CD14-positive monocyte (primary cell): ENCODE measurements around the gene AATK. TPM values are rescaled to one million over a fixed set of nuclear protein-coding genes. Genes with fewer than 3 reads are reported as not detected.

Source experiments
- DNase-seq, 3 donors: peaks; one replicate each; pipeline ENCODE4 v3.0.0-alpha.2; 2011 to 2022
- H2AFZ ChIP-seq: 2 replicates; pipeline ENCODE4 v1.6.0; 2012; ENCODE audit warnings: mild to moderate bottlenecking, low read depth, low read length, inconsistent platforms; ENCODE audit not compliant: insufficient read depth, poor library complexity, severe bottlenecking
- H3K27ac ChIP-seq, 2 donors: 1 replicate in 1 of 2; 2 replicates in 1 of 2; pipeline ENCODE4 v1.5.1; 2012 to 2013; ENCODE audit warnings: low read length in 2 of 2, control low read depth in 1 of 2, inconsistent platforms in 1 of 2, low read depth in 1 of 2, mild to moderate bottlenecking in 1 of 2
- H3K27me3 ChIP-seq, 2 donors: one replicate each; pipeline versions ENCODE4 v1.6.0 to v1.6.1; 2011 to 2013; ENCODE audit warnings: low read length in 2 of 2; ENCODE audit not compliant: control insufficient read depth in 2 of 2, insufficient read depth in 2 of 2
- H3K36me3 ChIP-seq, 2 donors: replicated peaks in 1 of 2; 1 replicate in 1 of 2; 2 replicates in 1 of 2; pipeline versions ENCODE4 v1.5.1 to v1.6.1; 2012 to 2013; ENCODE audit warnings: low read length in 2 of 2, control low read depth in 1 of 2, inconsistent platforms in 1 of 2, mild to moderate bottlenecking in 1 of 2; ENCODE audit not compliant: insufficient read depth in 2 of 2, control insufficient read depth in 1 of 2
- H3K4me1 ChIP-seq, 2 donors: 1 replicate in 1 of 2; 2 replicates in 1 of 2; pipeline versions ENCODE4 v1.5.1 to v1.6.1; 2012 to 2013; ENCODE audit warnings: low read length in 2 of 2, control low read depth in 1 of 2, inconsistent platforms in 1 of 2, mild to moderate bottlenecking in 1 of 2, moderate library complexity in 1 of 2; ENCODE audit not compliant: insufficient read depth in 2 of 2, control insufficient read depth in 1 of 2
- H3K4me2 ChIP-seq: replicated peaks from 2 replicates; pipeline ENCODE3; 2012; ENCODE audit warnings: low read length, moderate library complexity, mild to moderate bottlenecking; ENCODE audit not compliant: poor library complexity, severe bottlenecking; ENCODE audit errors: extremely low read depth
- H3K4me3 ChIP-seq, 3 experiments: fragments of 200-600 bp in 1 of 3; sonication (generic) in 1 of 3; replicated peaks in 1 of 3; 1 replicate in 2 of 3; 2 replicates in 1 of 3; pipeline ENCODE4 v1.5.1; 2011 to 2013; ENCODE audit warnings: low read length in 3 of 3, mild to moderate bottlenecking in 3 of 3, control low read depth in 2 of 3, low read depth in 2 of 3, inconsistent platforms in 1 of 3, moderate library complexity in 1 of 3
- H3K79me2 ChIP-seq: 2 replicates; pipeline ENCODE4 v1.6.0; 2012; ENCODE audit warnings: mild to moderate bottlenecking, control low read depth, inconsistent platforms, low read length, moderate library complexity; ENCODE audit not compliant: insufficient read depth
- H3K9ac ChIP-seq: 2 replicates; pipeline ENCODE4 v1.6.0; 2017; ENCODE audit warnings: low read length, mild to moderate bottlenecking; ENCODE audit not compliant: insufficient read depth, poor library complexity, severe bottlenecking
- H3K9me3 ChIP-seq, 2 donors: replicated peaks in 1 of 2; 1 replicate in 1 of 2; 2 replicates in 1 of 2; pipeline versions ENCODE4 v1.5.1 to v1.6.1; 2012 to 2013; ENCODE audit warnings: low read length in 2 of 2, control low read depth in 1 of 2; ENCODE audit not compliant: control insufficient read depth in 1 of 2, insufficient read depth in 1 of 2
- H4K20me1 ChIP-seq: 2 replicates; pipeline ENCODE4 v1.6.0; 2012; ENCODE audit warnings: mild to moderate bottlenecking, low read length, control low read depth, moderate library complexity; ENCODE audit not compliant: insufficient read depth
- H3K27ac Mint-ChIP-seq, 7 donors: one replicate each; pipeline ENCODE4 v1.8.0; 2020; ENCODE audit warnings: mild to moderate bottlenecking in 7 of 7, mixed read lengths in 7 of 7, moderate library complexity in 6 of 7, inconsistent platforms in 2 of 7
- H3K27me3 Mint-ChIP-seq, 3 donors: one replicate each; pipeline ENCODE4 v1.8.0; 2021 to 2022; ENCODE audit warnings: low read depth in 3 of 3, mild to moderate bottlenecking in 3 of 3, mixed read lengths in 3 of 3, moderate library complexity in 3 of 3, inconsistent platforms in 1 of 3
- H3K36me3 Mint-ChIP-seq, 2 donors: one replicate each; pipeline ENCODE4 v1.8.0; 2020; ENCODE audit warnings: mixed read lengths in 2 of 2, inconsistent platforms in 1 of 2, mild to moderate bottlenecking in 1 of 2
- H3K4me1 Mint-ChIP-seq: one replicate; pipeline ENCODE4 v1.8.0; 2020; ENCODE audit warnings: mild to moderate bottlenecking, mixed read lengths
- H3K4me3 Mint-ChIP-seq, 2 donors: one replicate each; pipeline ENCODE4 v1.8.0; 2020; ENCODE audit warnings: mild to moderate bottlenecking in 2 of 2, mixed read lengths in 2 of 2, moderate library complexity in 1 of 2
- H3K9me3 Mint-ChIP-seq, 7 donors: one replicate each; pipeline ENCODE4 v1.8.0; 2020 to 2022; ENCODE audit warnings: mixed read lengths in 7 of 7, mild to moderate bottlenecking in 6 of 7, moderate library complexity in 6 of 7, inconsistent platforms in 2 of 7
- CTCF ChIP-seq: fragments of 200-600 bp; IDR thresholded peaks from one replicate; pipeline ENCODE4 v1.8.0; 2022; ENCODE audit warnings: antibody characterized with exemption, mild to moderate bottlenecking
- WGBS: methylation state at CpG from one replicate; pipeline ENCODE4 v1.1.5; 2013; ENCODE audit warnings: missing lambda C conversion rate; ENCODE audit not compliant: insufficient coverage; 5-methylcytosine and 5-hydroxymethylcytosine counted together
- intact Hi-C, 2 donors: fragments of 100-400 bp; cut with micrococcal nuclease; formaldehyde crosslinking; loops; one replicate each; pipeline versions ENCODE4 v1.15.0 to v1.15.1; 2023
- polyA plus RNA-seq, 3 donors: library from polyadenylated mRNA; depleted of rRNA in 1 of 3; unstranded in 2 of 3; stranded (reverse) in 1 of 3; fragments of 300-500 nt in 2 of 3; fragments of >200 nt in 1 of 3; fragmentation: Illumina TruSeq in 2 of 3; gene quantifications; 1 replicate in 2 of 3; 2 replicates in 1 of 3; pipeline ENCODE4 v1.2.3, GENCODE V29; 2012 to 2021

Gene AATK
- polyA plus RNA-seq, 3 donors = 0.93 to 15.3 (median 2.0) TPM

- no peak for TF ChIP-seq CTCF
- peaks cover 0 to 2% (median 0%) of the 10 kb centered on the region in 3 donors for H3K27me3 Mint-ChIP-seq
- H3K27ac Mint-ChIP-seq = no peak overlapping the region
- peaks cover 19 to 28% of the 10 kb centered on the region in 2 donors for H3K36me3 Mint-ChIP-seq
- peaks cover 41% of the 10 kb centered on the region for H4K20me1 ChIP-seq
- H3K9me3 ChIP-seq = no peaks in the 10 kb centered on the region
- peaks cover 7% of the 10 kb centered on the region for H3K4me1 Mint-ChIP-seq
- DNase-seq = no peak
- no peak overlapping the region for H2AFZ ChIP-seq
- no peak overlapping the region for H3K4me3 Mint-ChIP-seq
- H3K4me3 ChIP-seq = no peak overlapping the region
- no peaks in the 10 kb centered on the region for H3K79me2 ChIP-seq
- H3K27me3 ChIP-seq = no peaks in the 10 kb centered on the region
- 95% methylated on average over 33 of the region's 33 CpGs for WGBS
- H3K36me3 ChIP-seq = peaks cover 15 to 36% of the 10 kb centered on the region in 2 donors
- no peak overlapping the region for H3K4me2 ChIP-seq
- intact Hi-C loops = no loop called here
- no peak overlapping the region for H3K27ac ChIP-seq
- H3K9me3 Mint-ChIP-seq = peaks cover 0 to 4% (median 0%) of the 10 kb centered on the region in 7 donors
- peaks cover 6 to 8% of the 10 kb centered on the region in 2 donors for H3K4me1 ChIP-seq
- H3K9ac ChIP-seq = no peak overlapping the region
Observed at GRCh38 chr17:81120149-81120484, 45.9 kb downstream of the AATK start.

GRCh38 chr17:81119223-81120148, 46.5 kb downstream of the AATK start:
- H3K4me2 ChIP-seq = peak overlapping the region; percentile 40
- intact Hi-C loops = no loop called here
- no peak overlapping the region for H3K4me3 ChIP-seq
- Mint-ChIP-seq H3K36me3 (peaks cover 17 to 25% of the 10 kb centered on the region in 2 donors), H3K4me3 (peak overlapping the region in 1 of 2 donors; percentile 52), H3K27me3 (peaks cover 0 to 2% (median 0%) of the 10 kb centered on the region in 3 donors), H3K27ac (peak overlapping the region in 5 of 7 donors; percentile 26 to 88 (median 80)), H3K9me3 (peaks cover 0 to 4% (median 0%) of the 10 kb centered on the region in 7 donors), H3K4me1 (peaks cover 7% of the 10 kb centered on the region)
- no peak overlapping the region for H3K27ac ChIP-seq
- H3K79me2 ChIP-seq = no peaks in the 10 kb centered on the region
- 41% methylated on average over 84 of the region's 89 CpGs for WGBS
- peaks cover 41% of the 10 kb centered on the region for H4K20me1 ChIP-seq
- peak overlapping the region; percentile 32 for H3K9ac ChIP-seq
- peaks cover 6 to 8% of the 10 kb centered on the region in 2 donors for H3K4me1 ChIP-seq
- H3K36me3 ChIP-seq = peaks cover 12 to 34% of the 10 kb centered on the region in 2 donors
- no peaks in the 10 kb centered on the region for H3K9me3 ChIP-seq
- H2AFZ ChIP-seq = no peak overlapping the region
- H3K27me3 ChIP-seq = no peaks in the 10 kb centered on the region
- DNase-seq = peak; percentile 78 to 97 (median 86)
- no peak for TF ChIP-seq CTCF
